ENCODE measurements around the gene HOXB1.

Gene HOXB1

GRCh38 chr17:48571826-48572417 lies 41.1 kb upstream of the HOXB1 start:
- POLR2A ChIA-PET = no interaction called here
- no peak for DNase-seq (ENCODE audit: extremely low spot score)
- TF ChIP-seq CTCF (IDR thresholded peaks at IDR 0.05; ENCODE audit: control extremely low read depth, extremely low read depth, low read depth, missing control alignments) = no peak
- CTCF ChIA-PET = interaction anchor here (1.0 kb wide), 1 partner anchor 9 kb away, joined by 3 read pairs; no protein-coding TSS in a partner anchor

GRCh38 chr17:48571024-48571818 lies 40.4 kb upstream of the HOXB1 start:
- ChIA-PET CTCF (no interaction called here), POLR2A (no interaction called here)

GRCh38 chr17:48570325-48571023 lies 39.7 kb upstream of the HOXB1 start:
- TF ChIP-seq CTCF (IDR thresholded peaks at IDR 0.05; ENCODE audit: control extremely low read depth, extremely low read depth, low read depth, missing control alignments) = no peak
- ChIA-PET CTCF (interaction anchor here (0.8 to 1.4 kb wide), 3 partner anchors 137 to 309 kb away, joined by 3 to 5 read pairs (median 3); no protein-coding TSS in a partner anchor), POLR2A (no interaction called here)
- DNase-seq (ENCODE audit: extremely low spot score) = no peak

More at GRCh38 chr17:48571024-48571818, 40.4 kb upstream of the HOXB1 start:
- TF ChIP-seq CTCF (IDR thresholded peaks at IDR 0.05; ENCODE audit: control extremely low read depth, extremely low read depth, low read depth, missing control alignments) = no peak
- DNase-seq (ENCODE audit: extremely low spot score) = no peak

GRCh38 chr17:48569674-48570324 lies 39.0 kb upstream of the HOXB1 start:
- ChIA-PET CTCF (interaction anchor here (0.8 to 1.4 kb wide), 4 partner anchors 136 to 308 kb away, joined by 3 to 5 read pairs (median 3); no protein-coding TSS in a partner anchor), POLR2A (no interaction called here)
- TF ChIP-seq CTCF (IDR thresholded peaks at IDR 0.05; ENCODE audit: control extremely low read depth, extremely low read depth, low read depth, missing control alignments) = no peak
- DNase-seq (ENCODE audit: extremely low spot score) = no peak

DNA sequence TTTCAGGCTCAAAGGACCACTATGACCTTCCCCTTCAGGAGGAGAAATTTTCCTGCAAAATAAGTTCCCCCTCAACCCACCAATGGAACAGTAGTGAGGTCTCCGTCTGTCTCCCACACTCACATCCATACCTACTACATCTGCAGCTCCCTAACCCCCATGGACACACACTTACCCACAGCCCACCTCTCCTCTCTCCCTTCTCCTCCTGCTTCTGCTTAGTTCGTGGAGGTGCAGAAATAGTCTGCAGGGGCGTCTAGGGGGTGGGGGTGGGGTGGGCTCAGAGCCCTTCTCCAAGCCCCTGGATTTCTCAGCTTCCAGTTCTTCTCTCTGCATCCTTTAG lies 38.4 kb upstream of the HOXB1 start:
- CTCF ChIA-PET = interaction anchor here (0.9 to 1.4 kb wide), 3 partner anchors 217 to 307 kb away, joined by 3 to 5 read pairs (median 3); no protein-coding TSS in a partner anchor
- DNase-seq (ENCODE audit: extremely low spot score) = no peak
- no peak for TF ChIP-seq CTCF (IDR thresholded peaks at IDR 0.05; ENCODE audit: control extremely low read depth, extremely low read depth, low read depth, missing control alignments)
- POLR2A ChIA-PET = no interaction called here
